GM12878 (cell line): ENCODE data around the gene CRIM1. TPM values are rescaled to one million over a fixed set of nuclear protein-coding genes. Genes with fewer than 3 reads are reported as not detected.

Experiments used
- ATAC-seq: fragments of 200-7000 bp; cut with Tn5 transposase; 3 replicates; pipeline ENCODE4 v1.9.1; 2020; ENCODE audit warnings: mild to moderate bottlenecking, moderate library complexity
- BruUV-seq: library from RNA; stranded (reverse); fragments of 400-500 nt; replicated peaks from 2 replicates; lab custom pipeline; 2021; lab: Mats Ljungman, UMichigan
- CTCF ChIA-PET: fragments of 300-600 bp; sonication (Branson Sonifier 250); formaldehyde crosslinking; extraction: SDS; loops from one replicate; lab custom pipeline; 2021; ENCODE audit warnings: inconsistent platforms; lab: Yijun Ruan, JAX
- POLR2A ChIA-PET: fragments of 350-600 bp; formaldehyde crosslinking; extraction: SDS; loops from one replicate; lab custom pipeline; 2021; ENCODE audit warnings: inconsistent platforms; lab: Charles Lee
- RAD21 ChIA-PET: fragments of 300-600 bp; sonication (Branson Sonifier 250); formaldehyde crosslinking; loops from one replicate; lab custom pipeline; 2023; ENCODE audit warnings: antibody characterized with exemption; ENCODE audit not compliant: unreplicated experiment; lab: Charles Lee
- SMC1A ChIA-PET: fragments of 300-600 bp; sonication (Branson Sonifier 250); formaldehyde crosslinking; loops from one replicate; lab custom pipeline; 2023; ENCODE audit not compliant: unreplicated experiment, uncharacterized antibody; lab: Charles Lee
- DNase-seq: peaks from one replicate; pipeline ENCODE4 v3.0.0-alpha.2; 2011; ENCODE audit warnings: low read depth, low spot score
- FAIRE-seq: peaks from 3 replicates; lab custom pipeline; 2011; peaks lifted over from hg19 to GRCh38; lab: Jason Lieb, UNC
- H2AFZ ChIP-seq: 2 replicates; pipeline ENCODE4 v1.6.0; 2011; ENCODE audit warnings: low read depth, low read length, control low read depth; ENCODE audit not compliant: control insufficient read depth
- H3K27ac ChIP-seq: 2 replicates; pipeline ENCODE4 v1.5.1; 2011; ENCODE audit warnings: control low read depth; ENCODE audit not compliant: control insufficient read depth, insufficient read depth
- H3K27me3 ChIP-seq, 2 experiments: replicated peaks in 1 of 2; 2 replicates each; pipeline versions ENCODE4 v1.6.0 to v1.6.1; 2011; ENCODE audit warnings: low read length in 1 of 2; ENCODE audit not compliant: control insufficient read depth in 2 of 2, insufficient read depth in 2 of 2
- H3K36me3 ChIP-seq, 2 experiments: 2 replicates each; pipeline ENCODE4 v1.5.1; 2011; ENCODE audit warnings: low read length in 1 of 2; ENCODE audit not compliant: control insufficient read depth in 2 of 2, insufficient read depth in 2 of 2
- H3K4me1 ChIP-seq: 2 replicates; pipeline ENCODE4 v1.6.1; 2011; ENCODE audit warnings: mild to moderate bottlenecking, low read length, moderate library complexity, mixed read lengths; ENCODE audit not compliant: control insufficient read depth, insufficient read depth
- H3K4me2 ChIP-seq: 2 replicates; pipeline ENCODE4 v1.6.0; 2011; ENCODE audit warnings: control low read depth; ENCODE audit not compliant: control insufficient read depth, insufficient read depth
- H3K4me3 ChIP-seq: fragments of 200-600 bp; sonication (generic); 2 replicates; pipeline ENCODE4 v1.5.1; 2016
- H3K79me2 ChIP-seq: 2 replicates; pipeline ENCODE4 v1.6.0; 2011; ENCODE audit warnings: low read length; ENCODE audit not compliant: control insufficient read depth, insufficient read depth
- H3K9ac ChIP-seq: 2 replicates; pipeline ENCODE4 v1.8.0; 2011; ENCODE audit warnings: low read length, control low read depth, mixed read lengths; ENCODE audit not compliant: control insufficient read depth, insufficient read depth
- H3K9me3 ChIP-seq: replicated peaks from 3 replicates; pipeline ENCODE4 v1.5.1; 2011; ENCODE audit warnings: mild to moderate bottlenecking, low read length; ENCODE audit not compliant: control insufficient read depth, insufficient read depth
- H4K20me1 ChIP-seq: 2 replicates; pipeline ENCODE4 v1.6.0; 2011; ENCODE audit not compliant: control insufficient read depth, insufficient read depth
- FOS ChIP-seq: IDR thresholded peaks from 3 replicates; pipeline ENCODE4 v1.6.1; 2011; ENCODE audit warnings: borderline replicate concordance; ENCODE audit not compliant: insufficient read length; ENCODE audit errors: extremely low read depth
- KAT2A ChIP-seq: conservative IDR thresholded peaks from 2 replicates; pipeline ENCODE4 v1.6.1; 2011; ENCODE audit warnings: low read depth, low read length; ENCODE audit not compliant: control insufficient read depth
- NBN ChIP-seq: fragments of 450-650 bp; IDR thresholded peaks from 2 replicates; pipeline ENCODE4 v1.6.1; 2016
- RAD21 ChIP-seq: IDR thresholded peaks from 2 replicates; pipeline ENCODE4 v1.6.1; 2011; ENCODE audit warnings: mild to moderate bottlenecking, low read depth, low read length, moderate library complexity; ENCODE audit not compliant: insufficient read depth
- RUNX3 ChIP-seq: IDR thresholded peaks from 2 replicates; pipeline ENCODE4 v1.6.1; 2012; ENCODE audit warnings: low read length, inconsistent platforms
- SMC3 ChIP-seq: IDR thresholded peaks from 2 replicates; pipeline ENCODE4 v1.6.1; 2011; ENCODE audit warnings: low read length, improper control_type of control experiment, borderline replicate concordance
- WGBS: methylation state at CpG from one replicate; pipeline ENCODE4 v1.1.6; 2016; ENCODE audit warnings: low lambda C conversion rate; ENCODE audit not compliant: insufficient replicate concordance, insufficient coverage; ENCODE audit errors: missing lambda C conversion rate; 5-methylcytosine and 5-hydroxymethylcytosine counted together
- in situ Hi-C: fragments of 300-500 bp; cut with MboI; formaldehyde crosslinking; loops from 9 replicates; pipeline ENCODE4 v1.14.3; 2018; ENCODE audit warnings: mixed read lengths
- intact Hi-C: fragments of 100-400 bp; cut with micrococcal nuclease; formaldehyde crosslinking; loops from one replicate; pipeline ENCODE4 v1.14.2; 2022; ENCODE audit not compliant: unreplicated experiment
- polyA plus RNA-seq, 11 experiments: library from polyadenylated mRNA; depleted of rRNA in 4 of 11; unstranded in 6 of 11; stranded (reverse) in 5 of 11; fragments of >200 nt; fragmentation: Nextera tagmentation in 4 of 11; fragmentation: Illumina TruSeq in 1 of 11; extraction: Ambion mirVana in 4 of 11; extraction: Trizol in 1 of 11; gene quantifications; 1 replicate in 1 of 11; 2 replicates in 10 of 11; pipeline versions ENCODE4 v1.2.1 to v1.2.3, GENCODE V29; 2011 to 2016; ENCODE audit warnings: inconsistent platforms in 2 of 11, missing spikeins in 2 of 11, low read depth in 1 of 11
- total RNA-seq, 4 experiments: library from RNA; depleted of rRNA in 3 of 4; stranded (reverse); fragments of >200 nt in 3 of 4; fragmentation: Illumina TruSeq in 1 of 4; extraction: Trizol in 1 of 4; gene quantifications; 2 replicates each; pipeline versions ENCODE4 v1.2.1 to v1.2.3, GENCODE V29; 2013 to 2021
- TF ChIP-seq, protein P1 (sequence below), 3 experiments: IDR thresholded peaks in 2 of 3; conservative IDR thresholded peaks in 1 of 3; 2 replicates each; pipeline ENCODE4 v1.5.1; 2011; ENCODE audit warnings: low read depth in 3 of 3, low read length in 3 of 3, mild to moderate bottlenecking in 3 of 3, control low read depth in 2 of 3, moderate library complexity in 2 of 3, inconsistent platforms in 1 of 3, mixed read lengths in 1 of 3; ENCODE audit not compliant: control insufficient read depth in 2 of 3, insufficient read depth in 1 of 3; ENCODE audit errors: extremely low read depth in 1 of 3

CRIM1 gene
- total and polyA plus RNA-seq, 10 of the 15 experiments (the other 5 are each of a cell fraction or from before 2014, with no cell fraction given), result 0.42 to 7.4 (median 3.1) TPM

DNA sequence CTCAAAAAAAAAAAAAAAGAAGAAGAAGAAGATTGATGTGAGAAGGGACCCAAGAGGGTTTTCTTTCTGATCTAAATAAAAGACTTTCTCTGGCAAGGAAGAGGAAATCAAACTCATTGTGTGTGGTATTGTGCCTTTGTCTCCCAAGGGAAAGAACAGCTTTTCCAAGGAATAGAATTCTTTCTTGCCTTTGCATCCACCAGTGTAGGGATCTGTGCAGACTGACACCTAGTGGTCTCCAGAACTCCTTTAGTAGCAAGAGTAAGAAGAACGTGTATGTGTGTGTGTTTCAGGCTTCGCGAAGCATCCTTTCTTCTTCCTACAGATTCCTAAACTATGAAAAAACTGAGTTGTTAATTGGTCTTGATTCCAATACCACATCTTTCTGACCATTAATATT is 33.5 kb upstream of the CRIM1 start:
- H2AFZ ChIP-seq, result no peak overlapping the region
- ChIA-PET CTCF (interaction anchor here (0.6 to 1.0 kb wide), 5 partner anchors 13 to 350 kb away, joined by 3 read pairs; no protein-coding TSS in a partner anchor), RAD21 (interaction anchor here (1.0 to 1.3 kb wide), 3 partner anchors 344 to 350 kb away, joined by 3 to 5 read pairs (median 5); no protein-coding TSS in a partner anchor), POLR2A (no interaction called here), SMC1A (interaction anchor here (0.9 kb wide), 1 partner anchor 13 kb away, joined by 3 read pairs; no protein-coding TSS in a partner anchor)
- no peaks in the 10 kb centered on the region for H3K36me3 ChIP-seq
- 89% methylated on average over 3 of the region's 3 CpGs for WGBS
- H3K4me3 ChIP-seq, result no peak overlapping the region
- FAIRE-seq (no peak), DNase-seq (no peak), ATAC-seq (no peak)
- no peak overlapping the region for H3K4me2 ChIP-seq
- no peaks in the 10 kb centered on the region for H3K27me3 ChIP-seq
- TF ChIP-seq, protein P1, sequence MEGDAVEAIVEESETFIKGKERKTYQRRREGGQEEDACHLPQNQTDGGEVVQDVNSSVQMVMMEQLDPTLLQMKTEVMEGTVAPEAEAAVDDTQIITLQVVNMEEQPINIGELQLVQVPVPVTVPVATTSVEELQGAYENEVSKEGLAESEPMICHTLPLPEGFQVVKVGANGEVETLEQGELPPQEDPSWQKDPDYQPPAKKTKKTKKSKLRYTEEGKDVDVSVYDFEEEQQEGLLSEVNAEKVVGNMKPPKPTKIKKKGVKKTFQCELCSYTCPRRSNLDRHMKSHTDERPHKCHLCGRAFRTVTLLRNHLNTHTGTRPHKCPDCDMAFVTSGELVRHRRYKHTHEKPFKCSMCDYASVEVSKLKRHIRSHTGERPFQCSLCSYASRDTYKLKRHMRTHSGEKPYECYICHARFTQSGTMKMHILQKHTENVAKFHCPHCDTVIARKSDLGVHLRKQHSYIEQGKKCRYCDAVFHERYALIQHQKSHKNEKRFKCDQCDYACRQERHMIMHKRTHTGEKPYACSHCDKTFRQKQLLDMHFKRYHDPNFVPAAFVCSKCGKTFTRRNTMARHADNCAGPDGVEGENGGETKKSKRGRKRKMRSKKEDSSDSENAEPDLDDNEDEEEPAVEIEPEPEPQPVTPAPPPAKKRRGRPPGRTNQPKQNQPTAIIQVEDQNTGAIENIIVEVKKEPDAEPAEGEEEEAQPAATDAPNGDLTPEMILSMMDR (IDR thresholded peaks at IDR 0.05 in 2 of 3, conservative IDR thresholded peaks at IDR 0.05 in 1 of 3; ENCODE audit: control insufficient read depth in 2 of 3, extremely low read depth in 1 of 3, insufficient read depth in 1 of 3, low read depth in 3 of 3, low read length in 3 of 3), result peak; percentile 24 to 34 (median 32); a peak in 4 of 6 replicates
- TF ChIP-seq SMC3, result 0 out of 2 replicates have a peak, but pooled peaks have one; percentile 11
- no peak for TF ChIP-seq KAT2A
- no peak for TF ChIP-seq FOS
- TF ChIP-seq RUNX3, result no peak
- TF ChIP-seq NBN, result no peak
- peak; percentile 43 for TF ChIP-seq RAD21
- H3K27ac ChIP-seq, result no peak overlapping the region
- H4K20me1 ChIP-seq, result no peaks in the 10 kb centered on the region
- in situ Hi-C loops (no loop called here), intact Hi-C loops (loop anchor here (10.0 kb wide), 1 partner anchor 347 kb away; no protein-coding TSS in a partner anchor)
- H3K79me2 ChIP-seq, result no peaks in the 10 kb centered on the region
- H3K9me3 ChIP-seq, result no peaks in the 10 kb centered on the region
- H3K9ac ChIP-seq, result no peak overlapping the region
- no peaks in the 10 kb centered on the region for H3K4me1 ChIP-seq
- BruUV-seq, result no TSS peak
